Nasal cavity respiratory epithelium epithelial cell of viscerocranial mucosa (primary cell): ENCODE measurements around the gene ACTBL2. TPM values are rescaled to one million over a fixed set of nuclear protein-coding genes. Genes with fewer than 3 reads are reported as not detected.

Source experiments
- total RNA-seq: library from RNA; depleted of rRNA; stranded (reverse); fragments of >200 nt; gene quantifications from 2 replicates; pipeline ENCODE4 v1.2.3, GENCODE V29; 2014

The ACTBL2 gene
- total RNA-seq = 0.50 TPM in 1 of 2 replicates, not detected in the other

GRCh38 chr5:57482671-57483106 lies at the start of gene ACTBL2:
ACTBL2 (minus strand) TSS chr5:57482811; CDS start chr5:57482707, 104 bp downstream.

